DND-41 (cell line): Measurements from ENCODE around the gene SMC5.
"Not testable (repeated sequence)": the region's sequence is repeated elsewhere in the genome, so short reads cannot be mapped to it uniquely, and the experiment has no call there.

Experiments used
- ATAC-seq: fragments of 200-7000 bp; cut with Tn5 transposase; 3 replicates; pipeline ENCODE4 v1.9.1; 2021; ENCODE audit warnings: low read depth; ENCODE audit not compliant: insufficient read depth
- DNase-seq: peaks from one replicate; pipeline ENCODE4 v3.0.0-alpha.2; 2020
- H2AFZ ChIP-seq: 2 replicates; pipeline ENCODE4 v1.6.0; 2012; ENCODE audit warnings: low read depth, low read length
- H3K27ac ChIP-seq: 2 replicates; pipeline ENCODE4 v1.5.1; 2012; ENCODE audit warnings: low read length, inconsistent platforms
- H3K27me3 ChIP-seq: fragments of 200-600 bp; sonication (generic); 2 replicates; pipeline ENCODE4 v1.6.0; 2012; ENCODE audit warnings: low read length, mild to moderate bottlenecking, inconsistent platforms; ENCODE audit not compliant: insufficient read depth, poor library complexity
- H3K36me3 ChIP-seq: 2 replicates; pipeline ENCODE4 v1.5.1; 2012; ENCODE audit warnings: low read length, inconsistent platforms; ENCODE audit not compliant: insufficient read depth
- H3K4me1 ChIP-seq: 2 replicates; pipeline ENCODE4 v1.5.1; 2012; ENCODE audit warnings: mild to moderate bottlenecking, low read length; ENCODE audit not compliant: insufficient read depth
- H3K4me2 ChIP-seq: 2 replicates; pipeline ENCODE4 v1.6.0; 2012; ENCODE audit warnings: mild to moderate bottlenecking, moderate library complexity, low read length, inconsistent platforms; ENCODE audit not compliant: insufficient read depth
- H3K4me3 ChIP-seq, 2 experiments: fragments of 200-600 bp in 1 of 2; shearing (Covaris generic) in 1 of 2; 2 replicates each; pipeline ENCODE4 v1.5.1; 2012 to 2016; ENCODE audit warnings: inconsistent platforms in 2 of 2, low read length in 2 of 2, mild to moderate bottlenecking in 2 of 2, low read depth in 1 of 2, moderate library complexity in 1 of 2
- H3K79me2 ChIP-seq: 2 replicates; pipeline ENCODE4 v1.6.0; 2012; ENCODE audit warnings: low read length, inconsistent platforms; ENCODE audit not compliant: insufficient read depth
- H3K9ac ChIP-seq: 2 replicates; pipeline ENCODE4 v1.6.0; 2012; ENCODE audit warnings: low read depth, mild to moderate bottlenecking, inconsistent platforms, low read length, moderate library complexity
- H3K9me3 ChIP-seq: 2 replicates; pipeline ENCODE4 v1.5.1; 2012; ENCODE audit warnings: low read length, moderate library complexity, mild to moderate bottlenecking, inconsistent platforms; ENCODE audit not compliant: insufficient read depth, severe bottlenecking
- H4K20me1 ChIP-seq: 2 replicates; pipeline ENCODE4 v1.6.0; 2012; ENCODE audit warnings: low read length; ENCODE audit not compliant: insufficient read depth
- CTCF ChIP-seq: IDR thresholded peaks from 2 replicates; pipeline ENCODE4 v1.5.1; 2012; ENCODE audit warnings: borderline replicate concordance, low read length, moderate library complexity, mild to moderate bottlenecking; ENCODE audit not compliant: poor library complexity, severe bottlenecking; ENCODE audit errors: extremely low read depth
- EZH2 ChIP-seq: IDR thresholded peaks from 3 replicates; pipeline ENCODE4 v1.6.1; 2012; ENCODE audit warnings: borderline replicate concordance, low read depth, mild to moderate bottlenecking, moderate library complexity, low read length, inconsistent platforms; ENCODE audit not compliant: severe bottlenecking

The SMC5 gene

GRCh38 chr9:70318002-70318401 is 59.2 kb downstream of the SMC5 start:
- H2AFZ ChIP-seq: no peak overlapping the region
- no peaks in the 10 kb centered on the region for H3K79me2 ChIP-seq
- no peaks in the 10 kb centered on the region for H3K27me3 ChIP-seq
- H3K9ac ChIP-seq: no peak overlapping the region
- peaks cover 77% of the 10 kb centered on the region for H3K36me3 ChIP-seq
- H3K4me2 ChIP-seq: no peak overlapping the region
- no peaks in the 10 kb centered on the region for H3K9me3 ChIP-seq
- TF ChIP-seq EZH2 (no peak), CTCF (no peak)
- ATAC-seq (no peak), DNase-seq (no peak)
- no peaks in the 10 kb centered on the region for H3K4me1 ChIP-seq
- H3K27ac ChIP-seq: no peak overlapping the region
- no peaks in the 10 kb centered on the region for H4K20me1 ChIP-seq
- H3K4me3 ChIP-seq: no peak overlapping the region

- Histone ChIP-seq H3K4me3 (no peak overlapping the region), H3K9me3 (peaks cover under 1% of the 10 kb centered on the region), H3K4me2 (no peak overlapping the region), H4K20me1 (no peaks in the 10 kb centered on the region), H2AFZ (no peak overlapping the region), H3K4me1 (no peaks in the 10 kb centered on the region), H3K9ac (no peak overlapping the region), H3K27me3 (no peaks in the 10 kb centered on the region), H3K79me2 (no peaks in the 10 kb centered on the region), H3K36me3 (peaks cover 91% of the 10 kb centered on the region), H3K27ac (no peak overlapping the region)
- DNase-seq (no peak), ATAC-seq (no peak)
- TF ChIP-seq EZH2 (no peak), CTCF (no peak)
Measured at GRCh38 chr9:70322096-70322495, 63.3 kb downstream of the SMC5 start.

- H3K27ac ChIP-seq: no peak overlapping the region
- no peak overlapping the region for H3K4me3 ChIP-seq
- no peaks in the 10 kb centered on the region for H3K4me1 ChIP-seq
- no peaks in the 10 kb centered on the region for H3K27me3 ChIP-seq
- no peak for TF ChIP-seq EZH2
- H4K20me1 ChIP-seq: no peaks in the 10 kb centered on the region
- H3K9ac ChIP-seq: no peak overlapping the region
- H3K9me3 ChIP-seq: peaks cover 10% of the 10 kb centered on the region
- no peaks in the 10 kb centered on the region for H3K79me2 ChIP-seq
- H3K36me3 ChIP-seq: peaks cover 92% of the 10 kb centered on the region
- no peak for ATAC-seq
- no peak overlapping the region for H3K4me2 ChIP-seq
- no peak overlapping the region for H2AFZ ChIP-seq
- DNase-seq: no peak
Measured at GRCh38 chr9:70324963-70325362, 66.2 kb downstream of the SMC5 start.

GRCh38 chr9:70328625-70329024 is 69.8 kb downstream of the SMC5 start:
- peaks cover 79% of the 10 kb centered on the region for H3K36me3 ChIP-seq
- not testable (repeated sequence) for H3K4me3 ChIP-seq, H3K9me3 ChIP-seq, H2AFZ ChIP-seq, H3K4me1 ChIP-seq, H3K79me2 ChIP-seq, H3K4me2 ChIP-seq, H3K27ac ChIP-seq, DNase-seq, ATAC-seq, H3K27me3 ChIP-seq, H3K9ac ChIP-seq, H4K20me1 ChIP-seq

GRCh38 chr9:70340572-70340971 is 81.8 kb downstream of the SMC5 start:
- H3K27me3 ChIP-seq: no peaks in the 10 kb centered on the region
- no peak overlapping the region for H2AFZ ChIP-seq
- ATAC-seq (no peak), DNase-seq (no peak)
- no peaks in the 10 kb centered on the region for H4K20me1 ChIP-seq
- peaks cover 28% of the 10 kb centered on the region for H3K36me3 ChIP-seq
- no peak overlapping the region for H3K9ac ChIP-seq
- H3K27ac ChIP-seq: no peak overlapping the region
- TF ChIP-seq CTCF (peak; percentile 16), EZH2 (no peak)
- H3K4me1 ChIP-seq: no peaks in the 10 kb centered on the region
- no peaks in the 10 kb centered on the region for H3K79me2 ChIP-seq
- H3K4me3 ChIP-seq: no peak overlapping the region
- H3K4me2 ChIP-seq: no peak overlapping the region
- no peaks in the 10 kb centered on the region for H3K9me3 ChIP-seq
